G401 (cell line): Measurements from ENCODE around the gene DMRT3. TPM values are rescaled to one million over a fixed set of nuclear protein-coding genes. Genes with fewer than 3 reads are reported as not detected.

Source experiments
- DNase-seq: peaks from one replicate; pipeline ENCODE4 v3.0.0-alpha.2; 2015; ENCODE audit warnings: low spot score
- in situ Hi-C: cut with HindIII; loops from 2 replicates; pipeline ENCODE4 v1.10.0; 2016; ENCODE audit warnings: low sequenced_read_pairs, mixed read lengths
- total RNA-seq: library from RNA; depleted of rRNA; stranded (reverse); fragments of >200 nt; shearing (Covaris generic); gene quantifications from 2 replicates; pipeline ENCODE4 v1.2.3, GENCODE V29; 2014

The DMRT3 gene
- total RNA-seq, 1 experiment from 2014 or later: not detected

DNA sequence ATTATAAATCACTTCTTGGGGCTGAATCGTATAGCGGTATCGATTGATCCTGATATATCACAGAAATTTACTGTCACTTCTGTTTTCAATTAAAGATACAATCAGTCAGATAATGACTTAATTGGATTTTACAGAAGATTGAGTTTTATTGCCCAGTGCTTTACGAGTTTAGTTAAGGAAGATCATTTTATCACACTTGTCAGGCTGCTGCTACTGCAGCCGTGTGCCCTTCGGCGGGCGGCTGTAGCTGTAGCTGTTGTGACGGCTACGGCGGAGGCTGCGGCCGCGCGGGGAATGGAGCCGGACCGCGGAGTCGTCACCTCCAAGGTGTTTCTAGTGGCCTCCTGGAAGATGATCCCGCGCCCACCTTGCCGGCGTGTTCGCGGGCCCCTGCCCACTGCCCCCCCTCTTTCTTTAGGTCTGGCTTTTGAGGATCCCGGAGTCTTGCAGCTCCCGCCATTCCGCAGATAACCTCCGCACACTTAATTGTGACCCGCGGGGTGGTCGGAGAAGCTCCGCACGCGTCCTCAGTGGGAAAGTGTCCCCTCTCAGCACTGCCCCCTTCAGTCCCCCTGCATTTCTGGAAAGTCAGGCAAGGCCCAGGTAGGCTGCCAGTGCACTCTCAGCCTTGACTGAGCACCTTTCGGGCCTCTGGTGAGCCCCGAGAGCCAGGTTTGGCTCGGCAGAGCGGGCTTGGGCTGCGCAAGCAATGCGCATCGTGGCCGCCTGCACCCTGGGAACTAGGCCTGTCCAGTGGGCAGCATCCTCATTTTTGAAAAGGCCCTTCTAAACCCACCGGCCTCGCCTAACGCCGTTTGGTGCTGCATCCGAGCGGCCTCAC lies 6.9 kb upstream of the DMRT3 start:
- no peak for DNase-seq
- in situ Hi-C loops: no loop called here

DNA sequence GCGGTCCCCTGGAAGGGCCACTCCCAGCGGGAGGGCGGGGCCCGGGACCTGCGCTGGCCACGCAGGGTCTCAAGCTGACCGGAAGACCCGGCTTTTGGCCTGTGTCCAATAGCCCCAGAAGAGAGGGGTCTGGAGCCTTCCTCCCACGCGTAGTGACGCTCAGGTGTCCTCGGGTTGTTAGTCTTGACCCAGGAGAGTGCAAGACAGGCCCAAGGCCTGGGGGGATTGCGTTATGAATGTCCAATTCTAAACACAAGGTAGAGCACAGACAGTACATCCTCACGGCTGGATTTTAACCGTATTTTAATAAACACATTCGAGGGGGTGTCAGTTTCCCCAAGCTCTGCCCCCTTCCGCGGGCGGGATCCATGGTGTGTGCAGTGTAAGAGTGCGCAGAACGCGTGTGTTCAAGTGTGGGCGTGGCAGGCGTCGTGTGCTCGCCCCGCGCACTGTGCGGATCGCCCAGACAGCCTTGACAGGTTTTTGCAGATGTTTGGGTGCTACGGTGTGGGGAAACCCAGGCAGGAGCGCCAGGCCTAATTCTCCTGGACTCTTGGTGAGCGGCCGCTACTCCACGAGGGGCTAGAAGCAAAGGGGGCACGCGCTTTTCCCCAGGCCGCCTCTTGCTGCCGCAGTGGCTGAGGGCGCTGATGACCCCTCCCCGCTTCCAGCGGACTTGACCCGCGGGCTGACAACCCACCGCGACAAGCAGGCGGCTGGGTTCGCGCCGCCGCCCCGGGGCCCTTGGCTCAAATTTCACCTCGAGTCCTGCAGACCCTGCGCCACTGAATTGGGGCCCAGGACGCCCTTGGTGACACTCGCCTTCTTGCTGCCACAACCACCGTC lies 6.1 kb upstream of the DMRT3 start:
- DNase-seq: no peak
- in situ Hi-C loops: no loop called here

DNA sequence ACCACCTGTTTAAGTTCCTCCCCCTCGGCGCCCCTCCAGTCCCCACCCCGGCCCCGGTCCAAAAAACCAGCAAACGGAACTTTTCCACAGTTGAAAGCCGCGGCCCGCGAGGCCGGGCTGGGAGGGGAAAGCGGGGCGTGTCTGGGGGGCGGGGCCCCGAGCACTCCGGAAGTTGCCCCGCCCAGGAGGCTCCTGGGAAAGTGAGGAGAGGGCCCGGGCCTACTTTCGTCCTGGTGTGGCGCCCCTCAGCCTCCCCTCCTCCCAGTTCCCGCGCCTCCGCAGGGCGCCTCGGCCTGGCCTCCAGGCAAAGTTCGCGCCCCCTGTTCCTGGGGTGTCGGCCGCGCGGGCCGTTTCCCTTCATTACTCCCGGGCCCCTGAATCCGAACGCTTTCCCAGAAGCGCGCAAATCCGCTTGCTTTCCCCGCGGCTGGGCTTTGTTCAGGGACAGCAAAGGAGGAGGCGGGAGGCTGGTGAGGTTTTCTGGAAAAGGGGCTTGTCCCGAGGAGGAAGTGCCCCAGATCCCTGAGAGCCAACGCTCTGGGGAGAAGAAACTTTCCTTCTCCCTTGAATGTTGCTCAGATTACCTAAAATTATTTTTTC lies 4.5 kb upstream of the DMRT3 start:
- no peak for DNase-seq
- in situ Hi-C loops: no loop called here

DNA sequence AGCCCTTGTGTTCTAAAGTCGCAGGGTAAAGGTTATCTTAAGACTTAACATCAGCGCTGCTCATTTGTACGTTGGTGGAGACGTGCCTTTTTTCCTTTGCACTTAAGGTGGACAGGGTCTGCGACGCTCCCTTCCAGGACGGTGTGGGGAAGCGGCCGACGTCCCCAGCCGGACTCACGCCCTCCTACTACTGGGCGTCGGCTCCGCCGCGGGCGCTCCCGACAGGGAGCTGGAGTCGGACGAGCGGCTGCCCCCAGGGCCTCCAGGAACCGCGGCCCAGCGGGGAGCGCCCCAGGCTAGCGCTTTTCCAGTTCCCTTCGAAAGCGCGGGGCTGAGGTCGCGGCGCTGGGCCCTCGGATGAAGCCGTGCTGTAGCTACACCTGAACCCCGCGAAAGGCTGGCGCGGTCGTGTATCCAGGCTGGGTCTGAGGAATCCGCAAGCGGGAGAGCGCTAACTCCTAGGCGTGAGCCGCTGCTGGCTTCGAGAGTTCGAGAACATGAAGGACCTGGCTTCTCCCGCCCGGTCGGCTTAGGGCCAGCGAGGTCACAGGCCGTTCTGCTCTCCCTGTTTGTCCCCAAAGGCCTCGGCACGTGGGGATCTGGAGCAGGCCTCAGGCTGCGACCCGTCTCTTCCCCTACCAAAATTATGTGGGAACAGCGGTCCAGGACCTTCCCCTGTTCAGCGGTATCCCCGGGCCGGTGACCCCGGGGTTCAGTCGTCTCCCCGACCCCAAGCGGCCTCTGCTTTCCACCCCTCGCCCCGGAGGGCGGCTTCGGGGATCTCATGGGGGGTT lies 3.8 kb upstream of the DMRT3 start:
- in situ Hi-C loops: no loop called here
- DNase-seq: no peak

DNA sequence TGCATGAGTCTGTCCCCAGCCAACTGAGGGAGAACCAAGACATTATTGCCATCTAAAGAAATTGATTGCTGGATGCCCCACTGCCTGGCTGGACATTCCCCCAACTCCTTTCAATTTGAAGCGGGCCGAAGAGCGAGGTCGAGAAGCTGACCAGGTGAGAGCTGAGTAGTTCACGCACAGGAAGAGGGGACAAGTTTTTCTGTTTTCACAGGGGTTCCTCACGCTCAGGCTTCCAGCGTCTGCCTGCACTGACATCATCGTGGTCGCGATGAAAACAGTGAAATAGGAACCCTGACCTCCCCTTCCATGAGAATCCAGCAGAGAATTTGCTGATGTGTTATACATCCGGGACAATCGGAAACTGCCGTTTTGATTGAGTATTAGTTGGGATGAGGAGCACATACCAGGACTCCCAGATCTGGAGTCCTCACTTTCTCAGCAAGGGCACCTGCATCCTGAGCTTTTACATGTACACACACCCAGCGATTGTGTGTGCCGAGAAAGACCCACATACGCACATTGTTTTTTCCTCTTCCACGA lies 3.1 kb upstream of the DMRT3 start:
- DNase-seq: no peak
- in situ Hi-C loops: no loop called here

DNA sequence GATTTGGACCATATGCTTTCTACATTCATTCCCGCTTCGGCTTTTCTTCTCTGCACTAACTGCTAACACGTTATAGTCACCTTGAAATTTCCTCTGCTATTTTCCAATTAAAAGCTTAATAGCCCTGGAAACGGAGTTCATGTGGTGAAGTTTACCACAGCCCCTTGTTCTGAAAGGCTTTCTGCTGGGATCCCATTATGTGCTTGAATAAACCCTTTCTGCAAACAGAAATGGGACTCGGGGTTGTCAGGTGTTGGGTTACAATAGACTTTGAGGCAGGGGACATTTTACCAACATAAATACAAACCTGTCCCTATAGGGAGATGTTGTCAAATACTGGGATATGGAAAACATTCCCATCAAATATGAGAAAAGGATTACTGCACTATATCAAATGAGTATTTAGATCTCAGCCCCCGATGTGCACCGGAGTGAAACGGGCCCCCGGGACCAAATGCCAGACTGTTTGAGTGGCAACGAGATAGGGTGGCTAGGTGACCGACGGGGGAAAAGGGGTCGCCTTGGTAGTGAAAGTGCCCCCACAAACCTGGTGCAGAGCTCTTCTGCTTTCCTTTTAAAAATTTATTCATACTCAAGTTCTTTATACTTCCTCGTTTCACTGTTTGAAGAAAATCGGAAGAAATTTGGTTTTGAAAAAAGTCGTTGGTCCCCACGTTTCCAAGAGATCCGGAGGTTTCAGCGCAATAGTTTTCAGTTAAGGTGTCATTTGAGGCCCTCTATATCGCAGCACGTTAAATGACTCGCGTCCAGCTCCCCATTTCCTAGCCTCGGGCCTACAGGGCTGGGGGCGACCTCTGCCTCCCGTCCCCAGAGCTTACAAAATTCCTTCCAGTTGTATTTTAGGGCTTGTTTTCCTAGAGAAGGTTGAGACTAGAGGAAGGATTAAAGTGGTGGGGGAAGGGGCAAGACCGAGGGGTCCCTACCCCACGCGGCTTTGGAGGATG lies 2.1 kb upstream of the DMRT3 start:
- DNase-seq: no peak
- in situ Hi-C loops: no loop called here

DNA sequence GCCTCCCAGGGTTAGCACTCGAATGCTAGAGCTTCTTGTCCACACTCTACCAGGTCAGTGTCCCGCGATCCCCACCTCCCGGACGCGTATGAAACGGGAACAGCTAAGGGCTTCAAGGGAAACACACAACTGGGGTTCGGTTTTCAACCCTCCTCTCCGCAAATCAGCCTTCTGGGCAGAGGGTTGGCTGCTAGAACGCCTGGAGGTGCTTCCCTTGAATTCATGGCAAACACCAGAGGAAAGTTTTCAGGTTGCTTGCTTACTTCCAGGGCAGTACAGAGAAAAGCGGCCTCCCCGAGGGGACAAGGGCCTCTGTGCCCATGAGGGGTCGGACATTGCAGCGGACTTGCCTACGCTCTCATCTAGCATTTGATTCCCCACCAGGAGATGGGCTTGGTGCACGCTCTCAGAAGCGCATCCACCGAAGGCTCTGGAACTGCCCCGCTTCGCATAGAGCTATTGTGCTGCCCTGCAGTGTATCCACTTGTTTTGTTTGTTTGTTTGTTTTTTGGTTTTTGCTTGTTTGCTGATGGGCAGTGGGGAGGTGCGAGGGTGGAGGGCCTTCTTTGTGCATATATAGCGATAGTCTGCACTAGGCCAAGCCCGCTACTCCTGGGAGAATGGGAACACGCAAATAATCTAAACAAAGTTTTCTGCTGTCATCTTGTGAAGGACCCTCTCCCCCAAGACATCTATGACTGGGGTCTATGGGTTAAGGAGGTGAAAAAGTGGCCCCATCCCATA lies 1.3 kb upstream of the DMRT3 start:
- no peak for DNase-seq
- in situ Hi-C loops: no loop called here

DNA sequence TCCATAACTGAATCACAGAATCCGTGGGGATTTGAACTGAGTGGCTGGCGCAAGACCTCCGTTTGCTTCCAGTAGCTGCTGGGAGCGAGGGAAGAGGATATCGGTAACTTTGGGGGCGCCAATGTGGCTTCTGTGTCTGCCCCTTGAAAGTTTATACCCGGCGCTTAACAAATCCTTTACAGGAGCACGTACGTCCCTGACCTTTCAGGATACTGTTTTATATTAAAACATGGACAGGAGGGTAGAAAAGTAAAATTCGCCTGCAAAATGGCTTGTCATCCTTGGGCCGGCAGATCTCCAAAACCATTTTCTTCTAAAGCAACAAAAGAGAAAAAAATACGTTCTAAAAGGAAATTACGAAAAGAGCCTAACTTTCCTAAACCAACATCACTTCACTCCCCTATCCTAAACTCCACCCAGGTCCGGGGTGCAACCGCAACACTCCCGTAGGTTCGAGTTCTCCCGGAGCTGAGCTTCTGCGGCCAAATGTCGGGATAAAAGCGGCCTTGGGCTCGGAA lies 656 bp upstream of the DMRT3 start:
- in situ Hi-C loops: no loop called here
- DNase-seq: no peak

DNA sequence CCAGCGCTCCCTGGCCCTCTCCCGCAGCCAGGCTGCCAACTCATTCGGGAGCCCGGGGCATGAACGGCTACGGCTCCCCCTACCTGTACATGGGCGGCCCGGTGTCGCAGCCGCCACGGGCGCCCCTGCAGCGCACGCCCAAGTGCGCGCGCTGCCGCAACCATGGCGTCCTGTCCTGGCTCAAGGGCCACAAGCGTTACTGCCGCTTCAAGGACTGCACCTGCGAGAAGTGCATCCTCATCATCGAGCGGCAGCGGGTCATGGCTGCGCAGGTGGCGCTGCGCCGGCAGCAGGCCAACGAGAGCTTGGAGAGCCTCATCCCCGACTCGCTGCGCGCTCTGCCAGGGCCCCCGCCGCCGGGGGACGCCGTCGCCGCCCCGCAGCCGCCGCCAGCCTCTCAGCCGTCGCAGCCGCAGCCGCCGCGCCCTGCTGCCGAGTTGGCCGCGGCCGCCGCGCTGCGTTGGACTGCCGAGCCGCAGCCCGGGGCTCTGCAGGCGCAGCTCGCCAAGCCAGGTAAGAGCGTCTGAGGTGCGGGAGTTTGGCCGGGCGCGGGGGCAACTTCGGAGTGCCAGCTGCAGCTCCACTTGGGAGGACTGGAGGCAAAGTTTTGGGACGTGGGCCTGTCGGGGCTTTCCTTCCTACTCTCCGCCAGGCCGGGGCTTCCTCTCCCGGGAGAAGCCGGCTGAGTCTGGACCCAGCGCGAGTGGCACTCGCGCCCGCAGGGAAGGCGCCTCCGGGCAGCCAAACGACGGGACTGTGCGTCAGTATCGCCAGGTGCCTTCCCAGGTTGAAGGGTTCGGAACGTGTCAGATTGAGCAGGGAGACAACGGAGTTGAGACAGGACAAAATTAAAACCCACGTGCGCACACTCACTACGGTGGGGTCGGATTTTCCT lies 735 bp downstream of the DMRT3 start:
- no peak for DNase-seq
- in situ Hi-C loops: no loop called here

DNA sequence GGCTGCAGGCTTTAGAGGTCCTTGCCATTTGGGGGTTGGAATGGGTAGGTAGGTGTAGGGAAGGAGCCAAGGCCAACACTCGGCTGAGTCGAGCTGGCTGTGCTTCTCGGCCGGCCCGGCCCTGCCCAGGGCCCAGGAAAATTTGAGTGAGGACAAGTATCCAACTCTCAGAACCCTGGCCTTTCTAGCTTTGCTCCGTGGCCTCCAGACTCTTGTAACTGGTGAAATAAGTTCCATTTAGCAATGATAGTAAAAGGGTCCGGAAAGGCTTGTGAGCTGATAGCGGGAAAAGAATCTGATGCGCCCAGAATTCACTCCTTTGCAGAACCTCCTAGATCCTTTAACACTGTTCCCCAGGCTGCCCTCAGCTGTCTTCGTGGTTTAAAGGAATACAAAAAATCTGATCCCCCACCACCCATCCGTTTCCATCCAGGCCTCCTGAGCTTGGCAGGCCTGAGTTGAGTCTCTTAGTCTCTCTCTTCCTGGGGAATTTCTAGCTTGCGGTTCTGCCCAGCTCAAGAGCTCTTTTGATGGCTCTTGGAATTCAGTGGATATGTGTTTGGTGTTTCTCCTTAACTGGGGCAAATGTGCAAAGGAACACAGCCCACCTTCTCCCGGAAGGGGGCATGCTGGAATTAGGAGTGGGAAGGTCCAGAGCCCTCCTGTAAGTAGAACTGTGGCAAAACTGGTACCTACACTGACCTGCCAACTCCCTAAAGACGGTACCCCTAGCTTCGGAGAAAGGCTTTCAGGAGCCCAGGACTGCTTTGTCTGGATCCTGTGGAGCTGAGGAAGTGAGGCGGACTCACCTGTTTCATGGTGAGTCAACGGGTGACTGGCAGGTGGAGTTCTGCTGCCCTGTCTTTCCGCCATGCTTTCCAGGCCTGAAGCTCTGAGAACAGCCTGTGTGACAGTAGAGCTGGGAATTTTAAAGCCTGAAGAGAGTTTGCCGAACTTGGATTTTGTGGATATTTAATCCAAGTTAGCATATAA lies 1.7 kb downstream of the DMRT3 start:
- in situ Hi-C loops: no loop called here
- DNase-seq: no peak

DNA sequence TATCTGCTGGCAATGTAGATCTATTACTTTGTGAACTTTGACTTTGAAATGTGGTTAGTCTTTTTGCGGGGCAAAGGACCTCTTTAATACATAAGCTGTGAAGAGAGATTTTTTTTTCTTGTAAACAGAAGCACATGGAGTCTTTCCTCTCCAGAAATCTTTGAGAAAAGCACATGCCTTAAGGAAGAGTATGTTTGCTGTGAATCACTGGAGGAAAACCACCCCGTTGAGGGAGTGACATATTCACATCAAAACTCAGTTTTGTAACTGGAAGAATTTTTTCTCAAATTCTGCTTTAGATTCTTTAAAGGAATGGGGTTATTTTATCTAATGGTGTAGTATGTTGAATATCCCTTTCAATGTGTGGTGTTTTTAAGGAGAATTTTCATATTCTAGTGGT lies 3.5 kb downstream of the DMRT3 start:
- in situ Hi-C loops: no loop called here
- no peak for DNase-seq

DNA sequence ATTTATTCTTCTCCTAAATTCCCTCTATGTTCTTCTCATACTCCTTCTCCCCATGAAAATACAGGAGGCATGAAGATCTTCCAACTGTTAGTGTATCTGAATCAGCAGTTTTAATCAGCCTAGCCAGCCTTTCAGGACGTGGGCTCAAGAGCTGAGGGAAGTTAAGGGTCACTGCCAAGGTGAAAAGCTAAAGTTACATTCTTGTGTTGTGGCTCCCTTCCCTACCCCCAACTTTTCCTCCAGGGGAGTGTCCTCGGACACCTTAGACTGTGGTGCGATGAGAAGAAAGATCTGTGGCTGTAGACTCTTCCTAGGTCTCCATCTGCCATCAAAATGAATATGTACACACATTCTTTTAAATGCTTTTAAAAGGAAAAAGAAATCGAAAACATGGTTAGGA lies 4.2 kb downstream of the DMRT3 start:
- in situ Hi-C loops: no loop called here
- no peak for DNase-seq

DNA sequence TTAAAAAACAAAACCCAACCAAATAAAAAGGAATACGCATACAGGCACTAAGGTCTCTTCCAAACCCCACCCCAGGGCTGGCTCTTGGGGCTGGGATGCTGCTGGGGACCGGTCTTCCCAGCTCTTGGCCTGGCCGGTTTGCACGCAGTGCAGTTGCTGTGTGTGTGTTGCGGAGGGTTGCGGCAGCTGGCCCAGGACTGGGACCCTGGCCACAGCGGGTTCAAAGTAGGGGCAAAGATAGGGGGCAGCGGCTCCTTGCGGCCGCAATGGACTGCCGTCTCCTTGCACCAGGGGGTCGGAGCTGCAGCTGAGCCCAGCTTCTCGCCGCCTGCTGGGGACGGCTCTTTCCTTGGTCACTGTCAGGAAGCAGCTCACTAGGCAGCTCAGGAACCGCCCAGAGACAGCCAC lies 5.0 kb downstream of the DMRT3 start:
- DNase-seq: no peak
- in situ Hi-C loops: no loop called here

DNA sequence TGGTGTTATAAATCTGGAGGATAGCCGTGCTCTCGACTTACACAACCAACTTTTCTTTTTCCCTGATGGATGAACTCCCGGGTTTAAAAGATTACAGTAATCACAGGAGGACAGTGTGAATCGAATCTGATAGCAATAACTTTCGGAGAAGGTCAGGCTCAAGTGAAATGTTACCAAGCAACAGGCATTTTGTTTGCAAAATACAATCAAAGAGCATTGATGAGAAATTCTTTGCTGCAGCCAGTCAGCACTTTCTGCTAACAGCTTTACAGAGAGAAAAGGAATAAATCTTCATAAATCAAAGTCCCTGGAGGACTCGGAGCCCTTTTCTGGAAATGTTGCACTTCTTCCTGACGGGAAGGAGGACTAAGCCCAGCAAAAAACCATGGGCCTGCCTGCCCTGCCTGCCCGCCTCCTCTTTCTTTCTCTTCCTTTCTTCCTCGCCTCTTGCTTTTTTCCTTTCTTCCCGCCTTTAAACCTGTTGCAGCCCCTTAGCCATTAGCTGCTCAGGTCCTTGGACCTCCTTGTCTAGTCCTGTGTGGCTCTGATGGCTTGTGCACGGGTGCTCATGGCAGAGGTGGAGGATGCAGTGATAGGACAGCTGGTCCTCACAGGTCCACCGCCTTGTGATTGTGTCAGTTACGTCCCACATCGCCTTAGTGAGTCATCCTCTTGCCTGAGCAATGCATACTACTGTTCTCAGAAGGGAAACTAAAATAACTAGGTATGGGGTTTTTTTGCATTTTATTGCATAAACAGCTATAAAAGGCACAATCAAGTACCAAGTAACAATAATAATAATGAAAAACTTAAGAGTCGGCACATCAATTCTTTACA lies 6.2 kb downstream of the DMRT3 start:
- in situ Hi-C loops: no loop called here
- no peak for DNase-seq
